SU-DHL-6 (cell line): ENCODE measurements around the gene CNR1.

Experiments
- H2AFZ ChIP-seq: fragments of 200-600 bp; sonication (generic); 2 replicates; pipeline ENCODE4 v1.6.1; 2014; ENCODE audit warnings: low read depth, mild to moderate bottlenecking, moderate library complexity, mixed read lengths, antibody characterized with exemption, low read length; ENCODE audit not compliant: severe bottlenecking
- H3F3A ChIP-seq: fragments of 200-600 bp; shearing (Covaris generic); 2 replicates; pipeline ENCODE4 v1.6.0; 2016; ENCODE audit warnings: antibody characterized with exemption, mild to moderate bottlenecking; ENCODE audit not compliant: insufficient read depth
- H3K27ac ChIP-seq: fragments of 200-600 bp; sonication (generic); 2 replicates; pipeline ENCODE4 v1.5.1; 2016; ENCODE audit warnings: low read depth, mild to moderate bottlenecking, low read length, moderate library complexity, mixed read lengths
- H3K27me3 ChIP-seq: fragments of 200-600 bp; sonication (generic), shearing (Covaris generic); 2 replicates; pipeline ENCODE4 v1.6.0; 2014; ENCODE audit warnings: mild to moderate bottlenecking, low read length
- H3K36me3 ChIP-seq: fragments of 200-600 bp; sonication (generic); 2 replicates; pipeline ENCODE4 v1.6.1; 2014; ENCODE audit warnings: mild to moderate bottlenecking, low read length, mixed read lengths
- H3K4me2 ChIP-seq: fragments of 300-600, 200-600 bp; shearing (Covaris generic), sonication (generic); 2 replicates; pipeline ENCODE4 v1.6.0; 2014; ENCODE audit warnings: low read length, low read depth, mild to moderate bottlenecking; ENCODE audit not compliant: poor library complexity, severe bottlenecking
- H3K4me3 ChIP-seq: fragments of 200-600 bp; sonication (generic); 2 replicates; pipeline ENCODE4 v1.5.1; 2014; ENCODE audit warnings: antibody characterized with exemption, low read length, mild to moderate bottlenecking, mixed read lengths; ENCODE audit not compliant: insufficient read depth, poor library complexity, severe bottlenecking
- H3K79me2 ChIP-seq: fragments of 200-600 bp; sonication (generic); 2 replicates; pipeline ENCODE4 v1.6.1; 2014; ENCODE audit warnings: mild to moderate bottlenecking, low read length, moderate library complexity; ENCODE audit not compliant: insufficient read depth
- H3K9ac ChIP-seq: fragments of 200-600 bp; sonication (generic); 2 replicates; pipeline ENCODE4 v1.7.0; 2014; ENCODE audit warnings: mild to moderate bottlenecking, low read length
- H3K9me2 ChIP-seq: fragments of 200-600 bp; sonication (generic); replicated peaks from 2 replicates; pipeline ENCODE4 v1.6.1; 2014; ENCODE audit warnings: low read length; ENCODE audit not compliant: insufficient read depth
- H3K9me3 ChIP-seq: fragments of 200-600 bp; sonication (generic); 2 replicates; pipeline ENCODE4 v1.6.1; 2014; ENCODE audit warnings: low read length, mixed read lengths; ENCODE audit not compliant: insufficient read depth
- H4K20me1 ChIP-seq: fragments of 200-600 bp; sonication (generic); 2 replicates; pipeline ENCODE4 v1.6.1; 2014; ENCODE audit warnings: low read depth, mild to moderate bottlenecking, antibody characterized with exemption, low read length, moderate library complexity, mixed read lengths
- CTCF ChIP-seq: fragments of 200-600 bp; sonication (generic); IDR thresholded peaks from one replicate; pipeline ENCODE4 v1.5.1; 2017; ENCODE audit warnings: antibody characterized with exemption, mild to moderate bottlenecking, low read length, moderate library complexity; ENCODE audit not compliant: insufficient read depth, poor library complexity, severe bottlenecking
- EZH2phosphoT487 ChIP-seq: fragments of 200-600 bp; sonication (generic), shearing (Covaris generic); conservative IDR thresholded peaks from 2 replicates; pipeline ENCODE4 v1.6.1; 2018; ENCODE audit warnings: mild to moderate bottlenecking, antibody characterized with exemption, low read length, moderate library complexity, mixed read lengths

CNR1 gene

DNA sequence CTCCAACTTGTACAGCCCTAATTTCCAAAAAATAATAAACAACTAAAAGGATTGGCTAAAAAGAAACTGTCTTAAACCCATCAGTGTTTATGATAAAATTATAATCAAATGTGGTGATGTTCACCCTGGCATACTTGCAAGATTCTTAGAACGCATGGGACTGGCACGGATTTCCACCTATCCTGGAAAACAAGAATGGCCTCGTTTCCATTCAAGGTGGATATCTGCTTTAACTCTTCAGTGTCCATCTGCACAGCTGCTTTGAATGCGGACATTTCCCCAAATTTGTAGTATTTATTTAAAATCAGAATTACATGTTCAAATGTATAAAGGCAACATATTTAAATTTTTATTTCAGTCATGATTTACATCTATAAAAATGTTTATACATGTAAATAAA, 4.2 kb downstream of the CNR1 start:
- no peaks in the 10 kb centered on the region for H3K9me2 ChIP-seq
- TF ChIP-seq CTCF: no peak
- TF ChIP-seq EZH2phosphoT487: no peak
- no peak overlapping the region for H3K4me3 ChIP-seq
- H2AFZ ChIP-seq: no peak overlapping the region
- H3K36me3 ChIP-seq: peaks cover 12% of the 10 kb centered on the region
- no peaks in the 10 kb centered on the region for H3K27me3 ChIP-seq
- H3K4me2 ChIP-seq: peak overlapping the region; percentile 87
- H3K27ac ChIP-seq: no peak overlapping the region
- H3K9me3 ChIP-seq: no peaks in the 10 kb centered on the region
- H3K79me2 ChIP-seq: peaks cover 90% of the 10 kb centered on the region
- H3F3A ChIP-seq: peaks cover 21% of the 10 kb centered on the region; the same call in 1 of the 2 replicates
- H3K9ac ChIP-seq: no peak overlapping the region
- H4K20me1 ChIP-seq: 0 out of 2 replicates have a peak, but pooled peaks cover 3% of the 10 kb centered on the region

DNA sequence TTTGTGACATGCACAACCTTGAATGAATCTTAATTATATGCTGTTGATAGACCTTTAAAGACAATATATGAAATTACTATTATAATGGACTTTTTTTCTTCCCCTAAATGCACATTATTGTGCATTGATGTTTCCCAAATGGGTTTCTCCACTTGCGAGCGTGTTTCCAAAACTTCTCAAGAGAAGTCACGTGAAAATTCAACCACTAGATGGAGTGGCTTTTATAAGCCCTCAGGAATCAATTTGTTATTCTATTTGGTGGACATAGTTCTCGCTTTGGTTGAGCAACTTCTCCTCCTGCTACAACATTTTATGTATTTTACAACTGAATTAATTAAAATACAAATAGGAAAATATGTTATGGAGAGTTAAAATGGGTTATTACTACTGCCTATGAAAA, 9.0 kb downstream of the CNR1 start:
- no peak overlapping the region for H3K4me3 ChIP-seq
- H3K9me3 ChIP-seq: no peaks in the 10 kb centered on the region
- peaks cover 65% of the 10 kb centered on the region for H3K79me2 ChIP-seq
- no peak overlapping the region for H2AFZ ChIP-seq
- no peaks in the 10 kb centered on the region for H3K27me3 ChIP-seq
- no peak overlapping the region for H3K4me2 ChIP-seq
- no peak overlapping the region for H3K27ac ChIP-seq
- TF ChIP-seq EZH2phosphoT487: no peak
- TF ChIP-seq CTCF: peak; percentile 18
- H4K20me1 ChIP-seq: no peaks in the 10 kb centered on the region
- H3F3A ChIP-seq: peaks cover 27% of the 10 kb centered on the region; the same call in 1 of the 2 replicates
- H3K36me3 ChIP-seq: peaks cover 12% of the 10 kb centered on the region
- H3K9ac ChIP-seq: no peak overlapping the region
- no peaks in the 10 kb centered on the region for H3K9me2 ChIP-seq

GRCh38 chr6:88145298-88145963, 20.7 kb downstream of the CNR1 start:
- no peak overlapping the region for H3K4me3 ChIP-seq

More at GRCh38 chr6:88145298-88145963, 20.7 kb downstream of the CNR1 start:
- Histone ChIP-seq H2AFZ (no peak overlapping the region), H3K27ac (no peak overlapping the region), H3K9ac (no peak overlapping the region), H3K4me2 (no peak overlapping the region), H4K20me1 (no peaks in the 10 kb centered on the region), H3F3A (peaks cover 27% of the 10 kb centered on the region), H3K9me2 (no peaks in the 10 kb centered on the region), H3K79me2 (no peaks in the 10 kb centered on the region), H3K36me3 (no peaks in the 10 kb centered on the region), H3K27me3 (no peaks in the 10 kb centered on the region), H3K9me3 (no peaks in the 10 kb centered on the region)
- TF ChIP-seq EZH2phosphoT487: no peak
- no peak for TF ChIP-seq CTCF
